Testis (tissue), 2 donors: ENCODE measurements around the gene HSP90B1.

Source experiments
- CTCF ChIP-seq, 3 experiments: fragments of 450-650 bp in 2 of 3; fragments of 200-600 bp in 1 of 3; sonication (generic) in 1 of 3; IDR thresholded peaks; one replicate each; pipeline ENCODE4 v1.5.1; 2016 to 2019; ENCODE audit warnings: antibody characterized with exemption in 3 of 3, mild to moderate bottlenecking in 2 of 3, moderate library complexity in 1 of 3
- POLR2A ChIP-seq: fragments of 450-650 bp; IDR thresholded peaks from one replicate; pipeline ENCODE4 v1.6.1; 2017; ENCODE audit warnings: antibody characterized with exemption, mild to moderate bottlenecking, moderate library complexity

GRCh38 chr12:103901518-103902173, 28.6 kb upstream of the HSP90B1 start:
- no peak for TF ChIP-seq CTCF (IDR thresholded peaks at IDR 0.05)
- no peak for TF ChIP-seq POLR2A
